Germinal center (tissue), 1 donor: ENCODE data around the gene TRRAP.
A peak's percentile ranks its signal among the peaks of the same experiment; 100 is the strongest.
"Not testable (repeated sequence)": the region's sequence is repeated elsewhere in the genome, so short reads cannot be mapped to it uniquely, and the experiment has no call there.

ENCODE experiments used
- DNase-seq: peaks from one replicate; pipeline ENCODE4 v3.0.0; 2012; ENCODE audit warnings: mixed read lengths, low spot score

Gene TRRAP

GRCh38 chr7:98866765-98867164, 11.6 kb upstream of the TRRAP start:
- no peak for DNase-seq

GRCh38 chr7:98868450-98868849, 9.9 kb upstream of the TRRAP start:
- DNase-seq, result no peak

- no peak for DNase-seq
Measured at GRCh38 chr7:98869027-98869596, 9.2 kb upstream of the TRRAP start.

GRCh38 chr7:98869597-98870120, 8.7 kb upstream of the TRRAP start, which contains the start of gene TMEM130:
Gene TMEM130 (minus strand): TSS chr7:98870014. CDS start chr7:98869861, 153 bp downstream.
- DNase-seq, result no peak

GRCh38 chr7:98870121-98870651, 8.1 kb upstream of the TRRAP start:
- peak; percentile 90 for DNase-seq

- no peak for DNase-seq
Measured at GRCh38 chr7:98870807-98871491, 7.4 kb upstream of the TRRAP start.

- DNase-seq, result peak; percentile 52
Measured at GRCh38 chr7:98872328-98872924, 5.9 kb upstream of the TRRAP start.

GRCh38 chr7:98873610-98874009, 4.7 kb upstream of the TRRAP start:
- not testable (repeated sequence) for DNase-seq

GRCh38 chr7:98874942-98875341, 3.4 kb upstream of the TRRAP start:
- no peak for DNase-seq

- no peak for DNase-seq
Measured at GRCh38 chr7:98875501-98875900, 2.8 kb upstream of the TRRAP start.

- DNase-seq, result no peak
Measured at GRCh38 chr7:98877146-98877545, 1.2 kb upstream of the TRRAP start.

GRCh38 chr7:98877692-98878364, 504 bp upstream of the TRRAP start:
- DNase-seq, result no peak

- DNase-seq, result peak; percentile 66
Measured at GRCh38 chr7:98879198-98879978, 1.1 kb downstream of the TRRAP start.

GRCh38 chr7:98879979-98880315, 1.6 kb downstream of the TRRAP start:
- DNase-seq, result no peak

- DNase-seq, result no peak
Measured at GRCh38 chr7:98880485-98880884, 2.2 kb downstream of the TRRAP start.

- DNase-seq, result no peak
Measured at GRCh38 chr7:98881561-98882315, 3.4 kb downstream of the TRRAP start.

- no peak for DNase-seq
Measured at GRCh38 chr7:98884416-98884815, 6.1 kb downstream of the TRRAP start.

GRCh38 chr7:98887038-98887437, 8.7 kb downstream of the TRRAP start:
- DNase-seq, result no peak

- no peak for DNase-seq
Measured at GRCh38 chr7:98892609-98893008, 14.3 kb downstream of the TRRAP start.

GRCh38 chr7:98899816-98900215, 21.5 kb downstream of the TRRAP start:
- no peak for DNase-seq

- no peak for DNase-seq
Measured at GRCh38 chr7:98900815-98901214, 22.5 kb downstream of the TRRAP start.
